HG03575 (cell line): ENCODE results near the gene CYB5R3.
"Not testable (repeated sequence)": the region's sequence is repeated elsewhere in the genome, so short reads cannot be mapped to it uniquely, and the experiment has no call there.

Source experiments
- ATAC-seq: cut with Tn5 transposase; IDR thresholded peaks from one replicate; pipeline ENCODE4 v1.9.1; 2021; ENCODE audit not compliant: unreplicated experiment, insufficient number of reproducible peaks, low FRiP score; ENCODE audit errors: extremely low read depth

CYB5R3 gene

GRCh38 chr22:42630901-42631602 is 18.1 kb downstream of the CYB5R3 start:
- no peak for ATAC-seq

- no peak for ATAC-seq
These were observed 19.0 kb downstream of the CYB5R3 start for GRCh38 chr22:42630211-42630610.

- ATAC-seq = no peak
These were observed 21.2 kb downstream of the CYB5R3 start for GRCh38 chr22:42627981-42628380.

- ATAC-seq = no peak
These were observed 22.1 kb downstream of the CYB5R3 start for GRCh38 chr22:42626951-42627625.

DNA sequence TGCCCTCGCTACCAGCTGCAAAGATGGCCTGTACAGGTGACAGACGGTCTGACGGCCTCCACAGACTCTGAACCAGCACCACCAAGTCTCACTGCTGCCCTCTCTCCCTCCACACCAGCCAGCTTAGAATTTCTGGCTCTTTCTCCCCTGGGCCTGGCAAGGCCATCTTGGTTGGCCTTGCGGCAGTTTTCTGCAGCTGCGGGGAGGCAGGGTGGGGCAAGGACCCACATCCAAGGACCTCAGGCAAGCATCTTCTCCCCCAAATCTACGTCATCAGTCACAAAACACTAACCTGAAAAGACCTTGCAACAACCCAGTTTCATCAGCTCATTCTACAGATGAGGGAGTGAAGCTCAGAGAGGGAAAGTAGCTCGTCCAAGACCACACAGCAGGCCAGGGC is 22.8 kb downstream of the CYB5R3 start:
- no peak for ATAC-seq

- no peak for ATAC-seq
These were observed 23.8 kb downstream of the CYB5R3 start for GRCh38 chr22:42625416-42625815.

GRCh38 chr22:42624551-42625106 is 24.6 kb downstream of the CYB5R3 start:
- no peak for ATAC-seq

DNA sequence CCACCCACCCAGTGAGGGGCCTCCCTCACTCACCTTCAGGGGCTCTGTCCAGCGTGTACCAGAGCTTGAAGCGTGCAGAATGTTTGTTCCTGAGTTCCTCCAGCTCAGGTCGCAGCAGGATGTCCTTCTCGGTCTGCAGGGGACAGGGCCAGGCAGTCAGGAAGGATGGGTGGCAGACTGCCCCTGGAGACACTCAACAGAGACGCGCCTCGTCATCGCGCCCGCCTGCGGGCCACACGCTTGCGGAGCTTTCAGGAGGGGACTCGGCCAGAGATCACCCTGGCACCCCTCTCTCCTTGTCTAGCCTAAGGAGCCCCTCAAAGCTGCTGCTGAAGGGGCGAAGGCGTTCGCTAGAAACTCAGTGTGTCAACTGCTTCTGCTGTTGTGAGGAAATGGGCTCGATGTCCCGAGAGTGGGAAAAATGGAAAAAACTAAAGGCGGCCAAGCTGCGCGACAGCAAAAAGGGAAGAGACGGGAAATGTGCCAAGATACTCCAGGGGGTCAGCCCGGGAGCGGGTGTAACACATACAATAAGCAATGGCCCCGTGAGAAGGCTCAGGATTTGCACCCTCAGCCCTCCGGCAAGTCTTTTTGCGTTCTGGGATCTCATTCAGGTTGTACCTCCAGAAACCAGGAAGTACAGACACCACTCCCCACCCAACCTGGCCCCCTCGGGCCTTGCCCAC is 25.3 kb downstream of the CYB5R3 start:
- ATAC-seq = no peak

DNA sequence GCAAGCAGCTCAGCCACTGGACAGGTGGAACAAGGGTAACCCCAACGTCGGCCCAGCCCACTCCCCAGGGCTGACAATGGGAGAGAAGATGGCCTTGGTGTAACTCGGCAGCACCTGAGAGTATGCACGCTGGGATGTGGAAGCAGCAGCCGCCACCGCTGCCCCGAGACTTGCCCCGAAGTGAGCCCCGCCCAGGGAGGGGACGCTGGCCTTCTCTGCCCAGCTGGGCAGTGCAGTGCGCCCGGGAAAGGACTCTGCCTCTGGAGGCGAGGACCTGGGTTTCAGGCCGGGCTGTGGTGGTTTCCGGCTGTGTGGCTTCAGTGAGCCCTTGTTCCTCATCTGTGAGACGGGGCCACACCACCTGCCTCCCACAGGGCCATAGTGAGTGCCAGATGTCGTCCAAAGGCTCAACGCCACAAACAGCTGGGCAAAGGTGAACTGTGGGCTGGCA is 25.9 kb downstream of the CYB5R3 start:
- ATAC-seq = no peak

- no peak for ATAC-seq
These were observed 27.0 kb downstream of the CYB5R3 start for GRCh38 chr22:42622061-42622710.

DNA sequence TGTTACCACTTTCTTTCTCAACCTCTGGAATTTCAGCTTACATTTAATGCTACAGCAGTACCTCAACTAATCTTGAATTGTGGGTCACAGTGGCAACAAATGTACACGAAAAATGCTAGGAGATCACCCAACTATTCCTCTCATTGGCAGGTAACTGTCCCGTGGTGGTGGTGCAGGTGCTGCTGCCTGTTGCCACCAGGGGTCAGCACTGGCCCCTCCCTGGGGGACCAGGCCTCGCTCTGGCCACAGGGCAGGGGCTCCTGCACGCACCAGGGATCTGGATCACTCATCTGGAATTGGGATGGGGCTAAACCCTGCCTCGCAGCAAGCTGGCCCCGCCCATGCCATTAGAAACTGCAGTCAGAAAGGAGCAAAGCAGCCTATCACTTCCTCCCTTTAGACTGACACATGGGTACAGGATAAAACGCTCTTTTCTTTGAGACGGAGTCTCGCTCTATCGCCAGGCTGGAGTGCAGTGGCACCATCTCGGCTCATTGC is 27.6 kb downstream of the CYB5R3 start:
- no peak for ATAC-seq

- ATAC-seq = no peak
These were observed 29.1 kb downstream of the CYB5R3 start for GRCh38 chr22:42620084-42620483.

GRCh38 chr22:42619261-42620063 is 29.7 kb downstream of the CYB5R3 start:
- no peak for ATAC-seq

- ATAC-seq = no peak
These were observed 31.8 kb downstream of the CYB5R3 start for GRCh38 chr22:42617155-42617983.

DNA sequence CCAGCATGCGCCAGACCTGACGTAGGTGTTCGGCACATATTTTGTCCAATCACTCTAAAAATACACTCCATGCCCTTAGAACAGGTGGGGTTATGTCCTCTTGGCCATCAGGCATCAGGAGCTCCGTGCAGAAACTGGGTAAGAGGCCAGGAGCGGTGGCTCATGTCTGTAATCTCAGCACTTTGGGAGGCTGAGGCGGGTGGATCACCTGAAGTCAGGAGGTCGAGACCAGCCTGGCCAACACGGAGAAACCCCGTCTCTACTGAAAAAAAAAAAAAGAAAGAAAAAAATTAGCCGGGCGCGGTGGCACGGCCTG is 33.4 kb downstream of the CYB5R3 start:
- not testable (repeated sequence) for ATAC-seq

GRCh38 chr22:42615092-42615859 is 33.9 kb downstream of the CYB5R3 start:
- peak; percentile 27 for ATAC-seq
